HG02938 (cell line): ENCODE results near the gene SCD.
"Not testable (repeated sequence)": the region's sequence is repeated elsewhere in the genome, so short reads cannot be mapped to it uniquely, and the experiment has no call there.

Source experiments
- ATAC-seq: cut with Tn5 transposase; IDR thresholded peaks from one replicate; pipeline ENCODE4 v1.9.1; 2021; ENCODE audit warnings: mild to moderate bottlenecking, moderate library complexity; ENCODE audit not compliant: unreplicated experiment

The SCD gene

GRCh38 chr10:100346765-100347567, at the start of gene SCD:
Gene SCD (plus strand): TSS chr10:100347233. CDS start chr10:100347505, 272 bp downstream.
- peak; percentile 85 for ATAC-seq

- no peak for ATAC-seq
These were observed 49.8 kb upstream of the SCD start for GRCh38 chr10:100297242-100297641.

- ATAC-seq, result not testable (repeated sequence)
These were observed 45.9 kb upstream of the SCD start for GRCh38 chr10:100301123-100301522.

- no peak for ATAC-seq
These were observed 43.2 kb upstream of the SCD start for GRCh38 chr10:100303724-100304319.

GRCh38 chr10:100304414-100304813, 42.6 kb upstream of the SCD start:
- no peak for ATAC-seq

GRCh38 chr10:100306861-100307260, 40.2 kb upstream of the SCD start:
- no peak for ATAC-seq

GRCh38 chr10:100307684-100308083, 39.3 kb upstream of the SCD start:
- no peak for ATAC-seq

GRCh38 chr10:100311298-100311697, 35.7 kb upstream of the SCD start:
- no peak for ATAC-seq

GRCh38 chr10:100315615-100316014, 31.4 kb upstream of the SCD start:
- ATAC-seq, result no peak

GRCh38 chr10:100318207-100318606, 28.8 kb upstream of the SCD start:
- ATAC-seq, result no peak

GRCh38 chr10:100319707-100320402, 27.2 kb upstream of the SCD start:
- no peak for ATAC-seq

- ATAC-seq, result no peak
These were observed 21.9 kb upstream of the SCD start for GRCh38 chr10:100325158-100325557.

- peak; percentile 98 for ATAC-seq
These were observed 19.9 kb upstream of the SCD start for GRCh38 chr10:100327007-100327717.

GRCh38 chr10:100327718-100328009, 19.4 kb upstream of the SCD start:
- ATAC-seq, result no peak

- ATAC-seq, result no peak
These were observed 18.8 kb upstream of the SCD start for GRCh38 chr10:100328198-100328597.

- no peak for ATAC-seq
These were observed 17.0 kb upstream of the SCD start, which contains the start of gene PKD2L1 for GRCh38 chr10:100330079-100330478. Gene PKD2L1 (minus strand): TSS chr10:100330228. CDS start chr10:100330103, 125 bp downstream.

GRCh38 chr10:100333106-100333505, 13.9 kb upstream of the SCD start:
- ATAC-seq, result no peak

- no peak for ATAC-seq
These were observed 13.2 kb upstream of the SCD start for GRCh38 chr10:100333661-100334440.

- ATAC-seq, result no peak
These were observed 12.3 kb upstream of the SCD start for GRCh38 chr10:100334762-100335161.

GRCh38 chr10:100338434-100339036, 8.5 kb upstream of the SCD start:
- no peak for ATAC-seq
